Heart right ventricle (tissue), 16 donors: Measurements from ENCODE around the gene IL6R. TPM values are rescaled to one million over a fixed set of nuclear protein-coding genes. Genes with fewer than 3 reads are reported as not detected.

Experiments
- ATAC-seq, 8 donors: fragments of 200-7000 bp; cut with Tn5 transposase; one replicate each; pipeline ENCODE4 v1.9.1; 2020; ENCODE audit warnings: mild to moderate bottlenecking in 8 of 8, moderate library complexity in 8 of 8, moderate number of reproducible peaks in 1 of 8
- DNase-seq, 2 donors: peaks; one replicate each; pipeline ENCODE4 v3.0.0-alpha.2; 2020
- H3K27ac ChIP-seq, 10 donors: fragments of 200-600 bp; sonication (generic) in 2 of 10; one replicate each; pipeline versions ENCODE4 v1.5.0 to v1.8.0; 2020 to 2022; ENCODE audit warnings: mild to moderate bottlenecking in 3 of 10
- H3K27me3 ChIP-seq, 7 donors: fragments of 200-600 bp; one replicate each; pipeline ENCODE4 v1.8.0; 2021 to 2022; ENCODE audit warnings: mild to moderate bottlenecking in 2 of 7
- H3K36me3 ChIP-seq, 9 donors: fragments of 200-600 bp; sonication (generic) in 1 of 9; one replicate each; pipeline versions ENCODE4 v1.5.0 to v1.8.0; 2020 to 2022; ENCODE audit warnings: mild to moderate bottlenecking in 2 of 9
- H3K4me1 ChIP-seq, 9 donors: fragments of 200-600 bp; sonication (generic) in 1 of 9; one replicate each; pipeline versions ENCODE4 v1.5.0 to v1.8.0; 2020 to 2022; ENCODE audit warnings: mild to moderate bottlenecking in 4 of 9
- H3K4me3 ChIP-seq, 10 donors: fragments of 200-600 bp; sonication (generic) in 2 of 10; one replicate each; pipeline versions ENCODE4 v1.5.0 to v1.8.0; 2020 to 2022; ENCODE audit warnings: mild to moderate bottlenecking in 7 of 10, moderate library complexity in 2 of 10
- H3K9me3 ChIP-seq, 11 donors: fragments of 200-600 bp in 10 of 11; sonication (generic) in 2 of 11; one replicate each; pipeline versions ENCODE4 v1.5.0 to v1.8.0; 2013 to 2022; ENCODE audit warnings: mild to moderate bottlenecking in 2 of 11, control low read depth in 1 of 11, moderate library complexity in 1 of 11
- CTCF ChIP-seq, 9 donors: fragments of 200-600 bp; sonication (generic) in 2 of 9; IDR thresholded peaks; one replicate each; pipeline versions ENCODE4 v1.5.0 to v1.8.0; 2021 to 2022; ENCODE audit warnings: antibody characterized with exemption in 9 of 9, mild to moderate bottlenecking in 5 of 9, moderate library complexity in 1 of 9
- WGBS, 2 donors: extraction: QIAGEN DNeasy Blood & Tissue Kit; methylation state at CpG; one replicate each; pipeline ENCODE4 v1.1.7; 2013; ENCODE audit warnings: inconsistent platforms in 1 of 2; 5-methylcytosine and 5-hydroxymethylcytosine counted together
- intact Hi-C, 10 donors: fragments of 100-400 bp; cut with DNase I; formaldehyde crosslinking; loops; one replicate each; pipeline versions ENCODE4 v1.11.1 to v1.14.2; 2022
- polyA plus RNA-seq, 2 donors: library from polyadenylated mRNA; stranded (reverse); fragments of 200-250 nt; gene quantifications; one replicate each; pipeline ENCODE4 v1.2.3, GENCODE V29; 2013
- total RNA-seq, 10 donors: library from RNA; stranded (reverse); fragmentation: NEBNext Ultra II Directional in 3 of 10; extraction: Animal tissue kit (Norgen Biotek cat#: 25700) in 3 of 10; gene quantifications; one replicate each; pipeline versions ENCODE4 v1.2.1 to v1.2.4, GENCODE V29; 2021 to 2023
- donor health status: Arrhythmogenic right ventricular cardiomyopathy.
- donor health status: ischemic (EF 13 %, LVEDD 7.1; RV severe dilation, severe dysfunction).
- donor health status: healthy with polysubstance abuse.
- donor health status: DM: no; HTN: yes; CAD: no.
- donor health status: DM: no; HTN: no; CAD: no.
- donor health status: ischemic (EF 25% LVEDD 6.9; RV normal size, moderate dysfunction).
- donor health status: ischemic (EF 25% LVEDD 5.7; RV mildly dilated, moderate dysfunction).
- donor health status: healthy.
- donor health status: DM: yes; HTN: yes; CAD: no.
- donor health status: Ischemic cardiomyopathy.
- donor health status: ischemic (EF 35%, LVEDD 5.7; RV mildly dilated, moderate dysfunction).
- donor health status: nonischemic (EF 11% LVEDD 7.7; RV severe dilation, severe dysfunction).
- donor health status: DM: yes; HTN: yes; CAD: no.
- donor health status: PGD.
- donor health status: ischemic (EF 29% LVEDD 5.4; RV normal size, mild dysfunction).
- donor health status: nonischemic (EF 23%, LVEDD 6.1; RV moderate dilation, normal function).

Gene IL6R
- total and polyA plus RNA-seq, 12 donors, result 2.9 to 16.2 (median 9.3) TPM

GRCh38 chr1:154478013-154478412 is 72.9 kb downstream of the IL6R start:
- TF ChIP-seq CTCF (IDR thresholded peaks at IDR 0.05), result no peak
- Histone ChIP-seq H3K27me3 (no peaks in the 10 kb centered on the region), H3K4me3 (no peak overlapping the region), H3K36me3 (peaks cover 0 to 48% (median 0%) of the 10 kb centered on the region in 9 donors), H3K27ac (no peak overlapping the region), H3K4me1 (peaks cover 0 to 40% (median 23%) of the 10 kb centered on the region in 9 donors), H3K9me3 (no peaks in the 10 kb centered on the region)
- WGBS, 2 donors, result 90% methylated on average over 8 of the region's 8 CpGs
- intact Hi-C loops, result loop anchor here in 3 of 10 donors (2.0 to 5.0 kb wide), 3 partner anchors 64 to 399 kb away; no protein-coding TSS in a partner anchor
- DNase-seq (no peak), ATAC-seq (no peak)

DNA sequence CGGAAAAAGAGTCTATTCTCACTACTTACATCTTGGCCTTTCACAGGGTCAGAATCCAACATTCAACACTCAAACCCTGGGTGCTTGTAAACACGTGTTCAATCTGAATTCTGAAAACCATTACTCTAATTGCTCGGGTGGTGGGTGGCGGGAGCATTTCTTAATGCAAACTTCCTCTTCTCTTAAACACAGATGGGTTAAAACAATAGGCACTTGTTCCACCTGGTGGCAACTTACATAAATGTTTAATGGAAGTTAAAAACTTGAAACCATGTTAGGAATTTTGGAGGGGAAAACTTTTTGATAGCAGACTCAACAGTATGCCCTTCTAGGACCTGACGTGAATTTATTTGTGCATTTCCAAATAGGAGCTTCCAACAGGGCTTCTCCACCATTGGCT is 73.5 kb downstream of the IL6R start:
- intact Hi-C loops, result loop anchor here in 4 of 10 donors (1.0 to 5.0 kb wide), 4 partner anchors 64 to 399 kb away; no protein-coding TSS in a partner anchor
- H3K4me3 ChIP-seq, result no peak overlapping the region
- H3K36me3 ChIP-seq, result peaks cover 0 to 50% (median 2%) of the 10 kb centered on the region in 9 donors
- H3K27ac ChIP-seq, result no peak overlapping the region
- WGBS, 2 donors, result 65 to 66% methylated on average over 5 of the region's 5 CpGs
- H3K9me3 ChIP-seq, result no peaks in the 10 kb centered on the region
- no peak for TF ChIP-seq CTCF (IDR thresholded peaks at IDR 0.05)
- ATAC-seq, result no peak
- H3K4me1 ChIP-seq, result peaks cover 0 to 42% (median 23%) of the 10 kb centered on the region in 9 donors
- H3K27me3 ChIP-seq, result no peaks in the 10 kb centered on the region
- DNase-seq, result no peak

DNA sequence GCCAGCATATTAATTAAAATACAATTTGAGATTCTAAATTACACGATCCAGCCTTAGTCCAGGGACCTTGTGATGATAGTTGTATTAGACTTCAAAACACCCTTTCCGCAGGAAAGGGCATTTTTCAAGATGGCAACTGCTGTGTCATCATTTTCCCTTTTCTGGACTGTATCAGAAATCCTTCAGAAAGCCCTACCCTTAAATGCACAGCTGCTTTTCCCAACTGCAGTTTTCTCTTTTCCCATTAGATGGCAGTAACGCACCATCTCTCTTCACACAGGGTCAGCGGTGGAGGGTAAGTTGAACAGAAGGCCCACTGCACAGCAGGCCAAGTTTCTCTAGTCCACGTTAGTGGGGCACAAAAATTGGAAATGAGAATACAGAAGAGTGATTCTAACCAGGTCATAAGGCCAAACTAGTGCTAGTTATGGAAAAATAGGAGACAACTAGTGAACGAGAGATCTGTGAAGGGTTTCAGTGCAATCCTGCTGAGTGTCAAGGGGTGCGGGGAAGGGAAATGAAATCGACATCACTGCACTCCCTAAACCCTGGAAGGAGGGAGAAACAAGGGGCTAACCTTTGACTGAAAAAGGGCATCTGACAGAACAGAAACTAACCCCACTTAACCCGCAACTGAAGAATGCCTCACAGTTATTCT is 74.8 kb downstream of the IL6R start:
- TF ChIP-seq CTCF (IDR thresholded peaks at IDR 0.05), result peak; percentile 85 to 95 (median 94)
- Histone ChIP-seq H3K4me1 (peaks cover 0 to 49% (median 27%) of the 10 kb centered on the region in 9 donors), H3K27ac (peak overlapping the region in 4 of 10 donors; percentile 23 to 66 (median 44)), H3K36me3 (peaks cover 0 to 59% (median 8%) of the 10 kb centered on the region in 9 donors), H3K27me3 (no peaks in the 10 kb centered on the region), H3K9me3 (no peaks in the 10 kb centered on the region), H3K4me3 (no peak overlapping the region)
- ATAC-seq (peak; percentile 84 to 92 (median 90)), DNase-seq (peak in 1 of 2 donors; percentile 79)
- intact Hi-C loops, result loop anchor here (1.0 to 10.0 kb wide), 11 partner anchors 62 to 575 kb away; partner anchors contain the start of genes KCNN3 (in 3 of the 10) and ADAM15 (in 1 of the 10)
- 34 to 35% methylated on average over 9 of the region's 9 CpGs for WGBS, 2 donors

DNA sequence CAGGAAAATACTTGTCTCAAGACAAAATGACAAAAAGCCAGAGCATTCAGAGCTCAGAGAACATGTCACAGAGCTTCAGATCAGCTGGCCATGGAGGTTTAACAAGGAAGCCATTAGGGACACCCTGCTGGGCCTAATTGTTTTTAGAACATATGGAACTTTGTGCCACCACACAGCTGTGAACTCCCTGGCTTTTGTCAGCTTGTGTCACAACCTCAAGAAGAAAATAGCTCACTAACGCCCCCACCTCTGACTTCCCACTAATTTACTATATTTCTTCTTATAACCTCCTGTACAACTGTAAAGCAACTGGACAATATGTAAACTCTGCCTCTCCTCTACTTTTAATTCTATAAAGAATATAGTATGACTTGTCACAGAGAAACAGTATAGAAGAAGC is 75.9 kb downstream of the IL6R start:
- no peaks in the 10 kb centered on the region for H3K27me3 ChIP-seq
- peak overlapping the region in 5 of 10 donors; percentile 16 to 66 (median 41) for H3K27ac ChIP-seq
- no peak overlapping the region for H3K4me3 ChIP-seq
- no peaks in the 10 kb centered on the region for H3K9me3 ChIP-seq
- no peak for TF ChIP-seq CTCF (IDR thresholded peaks at IDR 0.05)
- intact Hi-C loops, result loop anchor here in 8 of 10 donors (2.0 to 10.0 kb wide), 9 partner anchors 64 to 574 kb away; partner anchors contain the start of genes KCNN3 (in 3 of the 8) and ADAM15 (in 1 of the 8)
- peaks cover 0 to 63% (median 13%) of the 10 kb centered on the region in 9 donors for H3K36me3 ChIP-seq
- ATAC-seq, result no peak
- peaks cover 3 to 56% (median 35%) of the 10 kb centered on the region in 9 donors for H3K4me1 ChIP-seq
- 52 to 59% methylated on average over 1 of the region's 1 CpG for WGBS, 2 donors
- no peak for DNase-seq
